ENCODE data around the gene TPST2.

The TPST2 gene

DNA sequence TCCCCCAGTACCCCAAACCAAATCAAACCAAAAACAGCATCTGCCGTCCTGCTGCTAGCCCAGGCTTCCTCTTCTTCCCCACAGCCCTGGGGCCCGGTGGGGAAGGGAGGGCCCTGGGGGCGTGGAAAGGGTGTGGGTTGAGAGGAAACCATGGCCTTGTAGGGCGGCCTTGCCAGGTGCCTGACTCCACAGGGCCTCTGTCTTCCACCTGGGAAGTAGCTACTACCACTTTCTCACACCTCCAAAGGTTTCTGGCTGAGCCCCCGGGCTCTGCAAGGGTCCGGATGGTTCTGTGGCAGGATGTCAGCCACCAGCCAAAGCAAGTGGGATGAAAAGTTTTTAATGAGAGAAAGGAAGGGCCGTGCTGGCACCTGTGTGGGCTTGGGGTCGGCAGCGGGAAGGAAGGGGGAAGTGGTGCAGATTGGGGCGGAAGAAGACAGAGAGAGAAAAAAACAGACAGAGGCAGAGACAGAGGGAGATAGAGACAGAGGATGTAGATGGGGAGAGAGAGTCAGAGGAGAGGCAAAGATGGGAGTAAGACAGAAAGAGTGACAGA, 10.5 kb downstream of the TPST2 start:
- DNase-seq, result peak; percentile 49

DNA sequence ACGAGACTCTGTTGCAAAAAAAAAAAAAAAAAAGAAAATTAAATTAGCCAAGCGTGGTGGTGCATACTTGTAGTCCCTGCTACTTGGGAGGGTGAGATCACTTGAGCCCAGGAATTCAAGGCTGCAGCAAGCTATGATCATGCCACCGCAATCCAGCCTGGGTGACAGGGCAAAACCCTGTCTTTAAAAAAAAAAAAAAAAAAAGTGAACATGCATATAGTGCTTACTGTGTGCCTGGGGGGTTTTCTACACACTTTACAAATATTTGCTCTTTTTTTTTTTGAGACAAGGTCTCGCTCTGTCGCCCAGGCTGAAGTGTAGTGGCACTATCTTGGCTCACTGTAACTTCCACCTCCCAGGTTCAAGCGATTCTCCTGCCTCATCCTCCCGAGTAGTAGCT, 12.9 kb downstream of the TPST2 start:
- DNase-seq, result no peak

DNA sequence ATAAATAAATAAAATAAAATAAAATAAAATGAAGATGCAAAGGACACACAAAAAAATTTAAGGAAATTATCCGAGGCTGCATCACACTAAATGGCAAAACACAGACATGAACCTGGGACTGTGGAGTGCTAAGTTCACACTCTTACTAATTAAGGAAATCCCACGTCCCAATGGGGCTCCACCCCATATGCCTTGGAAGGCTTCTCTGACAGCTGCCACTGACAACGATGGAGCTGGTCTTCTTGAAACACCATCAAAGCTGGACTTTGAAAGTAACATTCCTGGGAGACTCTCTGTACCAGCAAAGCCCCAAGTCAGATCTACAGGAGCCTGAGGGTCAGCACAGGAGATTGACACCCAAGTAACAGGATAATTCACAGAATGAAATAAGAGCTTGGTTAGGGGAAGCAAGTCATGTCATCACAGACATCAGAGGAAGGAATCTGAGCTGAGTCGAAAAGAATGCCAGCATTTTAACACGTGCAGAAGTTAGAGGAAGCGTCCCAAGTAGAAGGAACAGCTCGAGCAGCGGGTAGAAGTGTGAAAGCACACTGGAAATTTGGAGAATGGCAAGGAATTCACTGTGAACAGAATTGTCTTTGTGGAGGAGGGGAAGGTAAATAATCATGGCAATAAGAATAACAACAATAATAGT, 13.8 kb downstream of the TPST2 start:
- DNase-seq, result no peak

DNA sequence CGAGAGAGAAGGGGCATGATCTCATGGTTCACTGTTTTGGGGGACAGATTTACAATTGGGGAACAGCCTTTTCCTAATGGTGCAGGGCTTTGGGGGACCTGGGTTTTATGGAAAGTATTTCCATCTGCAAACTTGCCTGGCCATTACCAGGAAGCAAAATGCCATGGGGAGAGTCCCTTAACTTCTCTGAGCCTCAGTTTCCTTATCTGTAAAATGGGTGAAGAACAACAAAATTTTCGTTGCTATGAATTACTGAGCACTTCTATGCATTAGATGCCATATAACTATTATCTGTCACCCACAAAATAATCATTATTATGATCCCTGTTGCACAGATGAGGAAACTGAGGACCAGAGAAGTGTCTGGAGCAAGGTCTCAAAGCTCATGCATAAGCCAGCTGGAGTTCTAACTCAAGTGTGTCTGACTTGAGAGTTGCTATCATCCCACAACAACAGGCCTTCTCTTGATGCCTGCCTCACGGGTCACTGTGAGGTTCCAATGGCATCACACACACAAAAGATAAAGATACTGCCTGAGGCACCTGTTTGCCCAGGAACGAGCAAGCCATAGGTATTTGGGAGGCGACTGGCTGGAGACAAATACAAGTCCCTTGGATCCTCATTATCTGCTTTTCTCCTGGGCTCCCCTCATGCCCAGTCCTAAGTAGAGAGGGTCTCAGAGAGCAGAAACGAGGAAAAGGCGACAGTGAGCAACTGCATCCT, 15.8 kb downstream of the TPST2 start:
- no peak for DNase-seq

DNA sequence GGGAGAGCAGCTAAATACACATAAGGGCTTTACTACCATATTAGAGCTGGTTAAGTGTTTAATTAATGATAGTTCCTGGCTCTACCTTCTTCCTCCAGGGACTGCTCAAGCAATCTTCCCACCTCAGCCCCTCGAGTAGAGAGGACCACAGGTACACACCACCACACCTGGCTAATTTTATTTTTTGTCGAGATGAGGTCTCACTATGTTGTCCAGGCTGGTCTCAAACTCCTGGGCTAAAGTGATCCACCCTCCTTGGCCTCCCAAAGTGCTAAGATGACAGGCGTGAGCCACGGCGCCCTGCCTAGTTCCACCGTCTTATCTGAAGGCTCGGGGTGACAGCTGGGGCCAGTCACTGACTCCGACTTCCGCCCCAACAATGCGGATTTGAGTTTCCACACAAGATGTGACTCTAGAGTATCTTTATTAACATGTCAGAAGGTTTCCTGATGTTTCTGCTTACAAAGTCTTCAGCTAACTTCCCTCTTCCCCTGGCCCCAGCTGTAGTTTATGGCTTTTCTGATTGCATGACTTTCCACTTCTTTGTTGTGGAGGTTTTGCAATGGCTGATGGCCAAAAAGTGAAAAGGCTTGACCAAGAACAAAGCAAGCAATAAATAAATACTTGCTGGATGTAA, 16.8 kb downstream of the TPST2 start:
- DNase-seq, result no peak

DNA sequence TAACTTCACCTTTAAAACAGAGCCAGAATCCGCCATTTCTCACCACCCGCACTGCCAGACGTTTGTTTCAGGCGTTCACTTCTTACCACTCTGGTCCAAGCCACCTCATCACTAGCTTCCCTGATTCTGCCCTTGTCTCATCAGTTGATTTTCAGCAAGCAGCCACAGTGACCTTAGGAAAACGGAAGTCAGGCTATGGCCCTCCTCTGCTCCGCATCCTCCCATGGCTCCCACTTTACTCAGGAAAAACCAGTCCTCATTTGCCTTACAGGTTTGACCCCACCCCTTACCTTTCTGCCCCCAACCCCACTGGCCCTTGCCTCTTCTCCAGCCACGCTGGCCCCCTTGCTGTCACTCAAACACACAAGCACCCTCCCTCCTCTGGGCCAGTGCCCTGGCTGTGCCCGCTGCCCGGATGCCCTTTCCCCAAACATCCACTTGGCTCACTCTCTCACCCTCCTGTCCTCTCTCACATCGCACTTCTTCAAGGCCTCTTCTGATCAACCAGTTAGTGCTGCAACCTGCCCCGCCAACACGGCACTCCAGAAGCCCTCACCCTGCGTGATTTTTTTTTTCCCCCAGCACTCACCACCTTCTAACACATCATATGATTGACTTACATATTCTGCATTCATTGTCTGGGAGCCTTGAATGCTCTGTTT, 18.9 kb downstream of the TPST2 start:
- no peak for DNase-seq

DNA sequence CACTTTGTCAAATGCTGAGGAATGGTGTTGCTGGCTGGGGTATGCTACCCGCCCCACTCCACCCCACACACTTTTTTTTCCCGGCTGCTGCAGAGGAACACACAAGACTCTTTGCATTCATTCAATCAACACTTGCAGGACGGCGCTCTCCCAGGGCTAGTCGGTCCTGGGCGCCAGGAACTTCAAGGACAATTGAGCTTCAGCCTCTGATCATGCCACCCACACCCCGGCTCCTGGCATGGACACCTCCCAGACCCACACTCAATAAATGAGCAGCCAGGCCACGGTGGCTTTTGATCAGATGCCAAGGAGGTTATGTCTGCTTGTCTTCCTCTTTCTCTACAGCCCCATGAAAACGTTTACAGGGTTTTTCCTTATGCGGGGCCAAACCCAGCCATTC, 19.8 kb downstream of the TPST2 start:
- no peak for DNase-seq

DNA sequence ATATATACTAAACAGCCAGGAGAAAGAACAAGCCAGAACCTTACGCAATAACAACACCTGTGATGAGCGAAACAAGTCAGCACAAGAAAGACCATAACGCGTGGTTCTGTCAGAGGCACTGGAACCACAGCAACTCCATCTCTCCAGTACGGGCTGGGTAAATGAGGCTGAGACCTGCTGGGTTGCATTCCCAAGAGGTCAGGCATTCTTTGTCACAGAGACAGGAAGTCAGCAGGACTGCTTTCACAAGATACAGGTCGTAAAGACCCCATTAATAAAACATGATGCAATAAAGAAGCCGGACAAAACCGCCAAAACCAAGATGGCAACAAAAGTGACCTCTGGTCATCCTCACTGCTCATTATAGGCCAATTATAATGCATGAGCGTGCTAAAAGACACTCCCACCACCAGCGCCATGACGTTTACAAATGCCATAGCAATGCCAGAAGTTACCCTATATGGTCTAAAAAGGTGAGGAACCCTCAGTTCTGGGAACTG, 21.7 kb downstream of the TPST2 start:
- DNase-seq, result no peak

DNA sequence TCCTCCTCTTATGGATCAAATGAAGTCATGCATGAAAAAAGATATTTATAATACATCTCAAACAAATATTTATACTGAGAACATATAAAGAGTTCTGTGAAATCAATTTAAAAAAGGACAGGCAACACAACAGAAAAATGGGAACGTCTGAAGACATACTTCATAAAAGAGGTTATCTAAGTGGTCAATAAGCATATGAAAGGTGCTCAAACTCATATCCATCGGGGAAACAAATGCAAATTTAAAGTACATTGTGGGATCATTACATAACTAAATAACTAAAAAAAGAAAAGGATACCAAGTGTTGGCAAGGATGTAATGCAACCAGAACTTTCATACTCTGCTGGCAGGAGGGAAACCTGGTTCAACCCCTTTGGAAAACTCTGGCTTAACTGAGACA, 22.3 kb downstream of the TPST2 start:
- no peak for DNase-seq

DNA sequence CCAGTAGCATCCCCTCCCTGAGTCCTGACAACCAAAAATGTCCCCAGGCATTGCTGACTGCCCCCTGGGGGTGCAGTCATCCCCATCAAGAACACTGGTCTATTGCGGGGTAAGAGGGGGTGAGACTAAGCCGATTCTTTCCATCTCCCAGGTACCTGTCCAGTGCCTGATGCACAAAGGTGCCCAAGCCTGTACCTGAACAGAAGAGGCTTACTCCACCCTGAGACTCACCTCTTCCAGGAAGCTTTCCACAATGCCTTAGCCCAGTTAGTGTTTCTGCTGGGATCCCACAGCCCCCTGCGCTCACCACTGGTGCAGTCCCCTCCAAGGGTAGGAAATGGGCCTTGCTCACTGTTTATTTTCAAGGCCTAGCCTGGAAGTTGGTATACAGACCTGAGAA, 22.9 kb downstream of the TPST2 start:
- DNase-seq, result no peak

DNA sequence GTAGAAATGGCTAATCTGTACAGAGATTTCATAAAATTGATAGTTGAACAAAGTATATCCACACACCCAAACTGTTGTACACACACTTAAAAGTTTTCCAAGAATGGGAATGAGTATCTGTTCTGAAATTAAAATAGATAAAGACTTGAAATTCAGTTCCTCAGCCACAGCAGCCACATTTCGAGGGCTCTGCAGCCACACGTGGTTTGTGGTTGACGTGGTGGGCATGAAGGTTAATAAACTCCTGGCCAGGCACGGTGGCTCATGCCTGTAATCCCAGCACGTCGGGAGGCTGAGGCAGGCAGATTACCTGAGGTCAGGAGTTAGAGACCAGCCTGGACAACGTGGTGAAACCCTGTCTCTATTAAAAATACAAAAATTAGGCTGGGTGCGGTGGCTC, 24.0 kb downstream of the TPST2 start:
- no peak for DNase-seq

DNA sequence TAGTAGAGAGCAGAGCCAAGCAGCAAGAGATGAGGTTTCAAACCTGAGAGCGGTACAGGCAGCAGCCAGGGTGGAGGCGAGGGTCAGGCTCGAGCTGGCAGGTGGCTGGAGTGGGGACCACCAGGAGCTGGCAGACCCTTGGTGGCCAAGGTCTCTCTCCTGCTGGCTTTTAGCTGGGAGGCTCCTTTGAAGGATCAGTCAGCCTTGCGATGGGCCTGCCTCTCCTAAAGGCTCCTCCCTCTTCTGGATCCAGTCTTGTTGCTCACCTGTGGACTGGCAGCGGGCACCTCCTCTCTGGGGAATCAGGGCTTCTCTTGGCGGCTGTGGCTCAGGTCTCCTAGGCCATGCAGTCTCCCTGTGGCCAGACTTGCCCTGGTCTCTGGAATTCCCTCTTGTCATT, 24.8 kb downstream of the TPST2 start:
- no peak for DNase-seq

DNA sequence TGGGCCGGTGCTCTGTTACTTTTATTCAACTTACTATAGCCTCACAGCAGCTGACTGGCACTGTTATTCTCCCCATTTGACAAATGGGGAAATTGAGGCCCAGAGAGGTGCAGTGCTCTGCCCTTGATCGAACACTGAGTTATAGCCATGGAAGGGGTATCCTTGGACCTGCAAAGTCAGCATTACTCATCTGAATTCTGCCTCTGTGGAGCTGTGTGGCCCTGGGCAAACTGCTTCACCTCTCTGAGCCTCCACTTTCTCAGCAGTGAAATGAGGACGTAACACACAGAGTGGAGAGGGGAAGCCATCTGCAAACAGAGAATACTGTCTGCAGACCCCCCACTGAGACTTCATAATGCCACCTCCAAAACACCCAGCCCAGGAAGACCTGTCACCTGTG, 25.3 kb downstream of the TPST2 start:
- DNase-seq, result no peak

DNA sequence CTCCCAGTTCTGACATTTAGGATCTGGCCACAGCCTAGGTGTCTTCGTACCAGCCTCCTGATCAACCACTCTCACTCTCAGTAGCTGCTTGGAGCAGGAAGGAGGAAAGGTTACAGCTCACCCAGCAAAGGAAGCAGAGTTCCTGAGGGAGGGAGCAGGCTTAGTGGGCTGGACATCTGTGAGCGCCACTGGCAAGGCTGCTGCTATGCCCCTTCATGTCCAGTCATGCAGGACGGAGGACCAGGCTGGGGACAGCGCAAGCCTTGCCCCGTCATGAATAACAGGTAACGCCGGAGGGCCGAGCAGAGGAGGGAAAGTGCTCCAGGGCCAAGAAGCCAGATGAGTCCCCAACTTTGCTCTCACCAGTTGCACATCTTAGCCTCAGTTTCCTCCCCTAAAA, 25.8 kb downstream of the TPST2 start:
- DNase-seq, result no peak

DNA sequence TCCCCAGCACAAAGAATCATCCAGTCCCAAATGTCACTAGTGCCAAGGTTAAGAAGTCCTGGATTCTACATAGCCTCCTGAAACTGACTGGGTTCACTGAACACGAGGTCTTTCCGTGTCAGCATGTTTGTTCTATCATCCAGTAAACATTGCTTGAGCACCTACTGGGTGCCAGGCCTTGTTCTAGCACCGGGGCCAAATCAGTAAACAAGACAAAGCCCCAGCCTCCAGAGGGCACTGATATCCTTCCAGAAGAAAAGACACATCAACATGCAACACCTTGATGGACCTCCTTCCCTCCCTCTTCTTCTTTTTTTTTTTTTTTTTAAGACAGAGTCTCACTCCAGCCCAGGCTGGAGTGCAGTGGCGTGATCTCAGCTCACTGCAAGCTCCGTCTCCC, 26.9 kb downstream of the TPST2 start:
- DNase-seq, result no peak

DNA sequence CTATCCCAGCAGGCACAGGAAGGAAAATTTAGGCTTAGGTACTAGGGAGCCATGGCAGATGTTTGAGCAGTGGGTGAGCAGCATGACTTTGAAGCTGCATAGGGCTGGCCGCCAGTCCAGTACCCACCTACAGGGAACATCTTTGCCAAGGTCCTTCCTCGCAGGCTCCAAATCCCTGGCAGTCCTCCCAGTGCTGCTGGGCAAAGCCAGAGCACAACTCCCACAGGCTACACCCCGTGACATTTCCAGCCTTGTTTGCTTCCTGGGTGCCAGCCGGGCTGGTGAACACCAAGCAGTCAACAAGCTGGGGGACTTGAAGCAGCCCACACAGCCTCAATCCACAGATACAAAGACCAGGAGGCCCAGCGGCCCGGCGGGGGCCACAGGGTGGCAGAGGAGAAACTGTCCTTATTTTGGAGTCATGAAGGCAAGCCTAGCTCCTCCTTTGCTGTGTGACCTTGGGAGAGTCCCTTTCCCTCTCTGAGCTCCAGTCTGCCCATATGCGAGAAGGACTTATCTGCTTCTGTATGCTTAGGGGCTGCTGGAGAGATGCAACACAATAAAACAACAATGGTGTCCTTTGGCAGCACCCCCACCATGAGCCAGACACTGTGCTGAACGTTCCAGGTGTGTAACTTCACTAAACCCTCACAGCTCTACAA, 28.0 kb downstream of the TPST2 start:
- no peak for DNase-seq

DNA sequence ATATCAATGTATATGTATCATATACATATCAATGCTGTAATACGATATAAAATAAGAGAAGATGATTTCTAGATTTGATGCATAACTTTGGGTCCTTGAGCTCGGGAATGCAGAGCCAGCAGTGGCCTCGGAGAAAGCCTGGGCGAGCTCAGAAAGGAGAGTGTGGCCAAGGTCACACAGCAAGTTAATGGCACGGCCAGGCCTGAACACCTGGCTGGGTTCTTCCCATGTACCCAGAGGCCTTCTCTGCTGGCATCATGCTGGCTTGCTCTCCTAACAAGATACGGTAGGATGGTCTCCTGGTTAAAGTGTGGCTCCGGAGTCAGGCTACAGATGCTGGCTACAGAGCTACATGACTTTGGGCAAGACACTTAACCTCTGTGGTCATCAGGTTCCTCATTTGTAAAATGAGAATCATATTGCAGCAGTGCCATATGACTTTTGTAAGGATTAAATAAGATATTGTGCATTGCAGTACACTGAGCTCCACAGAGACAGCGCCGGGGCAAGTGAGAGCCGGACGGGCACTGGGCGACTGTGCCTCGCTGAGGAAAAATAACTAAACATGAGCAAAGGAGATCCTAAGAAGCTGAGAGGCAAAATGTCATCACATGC, 29.9 kb downstream of the TPST2 start:
- no peak for DNase-seq

DNA sequence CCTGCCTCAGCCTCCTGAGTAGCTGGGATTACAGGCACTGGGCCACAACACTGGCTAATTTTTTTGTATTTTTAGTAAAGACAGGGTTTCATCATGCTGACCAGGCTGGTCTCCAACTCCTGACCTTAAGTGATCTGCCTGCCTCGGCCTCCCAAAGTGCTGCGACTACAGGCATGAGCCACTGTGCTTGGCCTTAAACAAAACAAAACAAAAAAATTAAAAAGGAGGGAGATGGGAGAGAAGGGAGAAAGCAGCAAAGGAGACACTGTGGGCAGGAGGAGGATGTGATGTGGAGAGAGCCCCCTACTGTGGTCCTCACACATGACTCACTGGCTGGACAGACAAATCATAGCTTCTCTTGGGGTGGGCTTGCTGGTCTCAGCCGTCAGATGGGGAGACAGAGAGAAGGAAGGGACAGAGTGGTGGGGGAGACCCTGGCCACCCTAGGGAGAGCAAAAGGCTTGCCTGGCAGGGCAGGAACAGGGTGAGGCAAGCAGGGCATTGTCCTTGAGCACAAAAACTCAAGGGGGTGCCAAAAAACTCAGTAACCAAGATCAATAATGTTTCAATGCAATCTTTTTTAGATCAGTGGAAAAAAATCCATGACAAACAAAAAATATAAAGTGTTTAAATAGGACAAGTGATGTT, 31.6 kb downstream of the TPST2 start:
- DNase-seq, result no peak

DNA sequence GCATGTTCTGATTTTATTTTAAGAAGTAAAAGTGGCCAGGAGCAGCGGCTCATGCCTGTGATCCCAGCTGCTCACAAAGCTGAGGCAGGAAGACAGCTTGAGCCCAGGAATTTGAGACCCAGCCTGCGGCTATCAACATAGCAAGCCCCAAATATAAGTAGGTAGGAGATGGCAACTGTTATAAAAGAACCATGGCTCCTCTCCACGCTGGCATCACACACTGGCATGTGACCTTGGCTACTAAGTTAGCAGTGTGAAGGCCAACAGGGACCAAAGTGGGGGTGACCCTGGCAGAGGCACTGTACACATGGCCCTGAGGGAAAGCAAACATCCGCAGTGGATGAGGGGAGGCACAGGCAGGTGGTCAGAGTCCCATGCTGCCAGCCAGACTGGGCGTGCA, 33.0 kb downstream of the TPST2 start:
- no peak for DNase-seq

DNA sequence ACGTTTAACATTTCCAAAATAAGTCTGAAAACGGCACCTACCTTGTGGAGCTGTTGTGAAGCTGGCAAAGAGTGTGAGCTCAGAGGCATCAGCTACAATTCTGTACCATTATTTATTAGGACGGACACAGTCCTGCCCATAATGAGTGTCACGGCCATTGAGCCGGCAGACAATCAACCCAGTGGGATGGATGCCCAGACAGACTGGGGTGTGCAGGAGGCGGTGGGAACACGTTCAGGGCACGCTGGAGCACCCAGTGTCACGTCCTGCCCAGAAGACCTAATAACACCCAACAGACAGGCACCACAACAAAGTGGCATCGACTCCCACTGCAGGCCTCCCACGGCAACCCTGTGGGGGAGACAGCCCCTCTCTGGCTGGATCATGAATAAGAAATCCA, 34.5 kb downstream of the TPST2 start:
- no peak for DNase-seq

DNA sequence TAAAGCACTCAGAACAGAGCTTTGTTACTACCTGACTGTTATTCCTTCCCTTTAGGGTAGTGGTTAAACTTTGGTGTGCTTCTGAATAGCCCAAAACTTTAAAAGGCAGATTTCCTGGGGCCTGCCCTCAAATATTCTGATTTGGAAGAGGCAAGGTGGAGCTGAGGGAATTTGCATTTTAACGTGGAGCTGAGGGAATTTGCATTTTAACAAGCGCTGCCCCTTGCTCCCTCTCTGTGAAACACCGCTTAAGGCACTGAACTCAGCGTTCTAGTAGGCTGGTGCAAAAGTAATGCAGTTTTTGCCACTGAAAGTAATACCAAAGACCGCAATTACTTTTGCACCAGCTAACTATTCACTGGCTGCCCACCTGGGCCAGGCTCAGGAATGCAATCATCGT, 35.0 kb downstream of the TPST2 start:
- no peak for DNase-seq

Data from stimulated activated CD4-positive, alpha-beta T cell treated with anti-CD3 and anti-CD28 coated beads, Interleukin-1b, Interleukin-23, amount 100 ng/mL, for 48 hours (primary cell).